ENCODE measurements around the gene BFSP1. TPM values are rescaled to one million over a fixed set of nuclear protein-coding genes. Genes with fewer than 3 reads are reported as not detected.

The BFSP1 gene
- total and polyA plus RNA-seq, 2 donors = 2.0 to 3.3 TPM

GRCh38 chr20:17522528-17522927, 8.7 kb downstream of the BFSP1 start:
- H3K36me3 ChIP-seq (ENCODE audit: insufficient read depth) = no peaks in the 10 kb centered on the region
- no peak for DNase-seq (ENCODE audit: extremely low spot score)
- H3K27ac ChIP-seq (ENCODE audit: low read depth) = no peak overlapping the region
- H3K4me3 ChIP-seq (ENCODE audit: low read depth, low read length) = no peak overlapping the region
- no peaks in the 10 kb centered on the region for H3K4me1 ChIP-seq (ENCODE audit: insufficient read depth)
- 81% methylated on average over 3 of the region's 3 CpGs for WGBS

GRCh38 chr20:17520583-17520982, 10.6 kb downstream of the BFSP1 start:
- no peaks in the 10 kb centered on the region for H3K4me1 ChIP-seq (ENCODE audit: insufficient read depth)
- 51% methylated on average over 3 of the region's 3 CpGs for WGBS
- no peaks in the 10 kb centered on the region for H3K36me3 ChIP-seq (ENCODE audit: insufficient read depth)
- H3K27ac ChIP-seq (ENCODE audit: low read depth) = no peak overlapping the region
- no peak for DNase-seq (ENCODE audit: extremely low spot score)
- no peak overlapping the region for H3K4me3 ChIP-seq (ENCODE audit: low read depth, low read length)

GRCh38 chr20:17519606-17520285, 11.4 kb downstream of the BFSP1 start:
- Histone ChIP-seq H3K4me1 (ENCODE audit: insufficient read depth) (no peaks in the 10 kb centered on the region), H3K36me3 (ENCODE audit: insufficient read depth) (no peaks in the 10 kb centered on the region), H3K27ac (ENCODE audit: low read depth) (no peak overlapping the region), H3K4me3 (ENCODE audit: low read depth, low read length) (no peak overlapping the region)
- DNase-seq (ENCODE audit: extremely low spot score) = no peak
- WGBS = 82% methylated on average over 7 of the region's 7 CpGs

GRCh38 chr20:17518339-17519052, 12.7 kb downstream of the BFSP1 start:
- Histone ChIP-seq H3K4me3 (ENCODE audit: low read depth, low read length) (no peak overlapping the region), H3K4me1 (ENCODE audit: insufficient read depth) (no peaks in the 10 kb centered on the region), H3K27ac (ENCODE audit: low read depth) (no peak overlapping the region), H3K36me3 (ENCODE audit: insufficient read depth) (no peaks in the 10 kb centered on the region)
- WGBS = 81% methylated on average over 14 of the region's 14 CpGs
- no peak for DNase-seq (ENCODE audit: extremely low spot score)

- Histone ChIP-seq H3K27ac (ENCODE audit: low read depth) (no peak overlapping the region), H3K36me3 (ENCODE audit: insufficient read depth) (no peaks in the 10 kb centered on the region), H3K4me1 (ENCODE audit: insufficient read depth) (no peaks in the 10 kb centered on the region), H3K4me3 (ENCODE audit: low read depth, low read length) (no peak overlapping the region)
- DNase-seq (ENCODE audit: extremely low spot score) = no peak
- 85% methylated on average over 3 of the region's 3 CpGs for WGBS
Measured at GRCh38 chr20:17515053-17515452, 16.1 kb downstream of the BFSP1 start.

GRCh38 chr20:17513939-17514338, 17.2 kb downstream of the BFSP1 start:
- H3K4me3 ChIP-seq (ENCODE audit: low read depth, low read length) = no peak overlapping the region
- no peaks in the 10 kb centered on the region for H3K36me3 ChIP-seq (ENCODE audit: insufficient read depth)
- 96% methylated on average over 2 of the region's 2 CpGs for WGBS
- no peaks in the 10 kb centered on the region for H3K4me1 ChIP-seq (ENCODE audit: insufficient read depth)
- DNase-seq (ENCODE audit: extremely low spot score) = no peak
- no peak overlapping the region for H3K27ac ChIP-seq (ENCODE audit: low read depth)

- WGBS = 87% methylated on average over 6 of the region's 6 CpGs
- Histone ChIP-seq H3K36me3 (ENCODE audit: insufficient read depth) (no peaks in the 10 kb centered on the region), H3K4me1 (ENCODE audit: insufficient read depth) (no peaks in the 10 kb centered on the region), H3K4me3 (ENCODE audit: low read depth, low read length) (no peak overlapping the region), H3K27ac (ENCODE audit: low read depth) (no peak overlapping the region)
- no peak for DNase-seq (ENCODE audit: extremely low spot score)
Measured at GRCh38 chr20:17511401-17511800, 19.8 kb downstream of the BFSP1 start.

GRCh38 chr20:17510548-17510947, 20.6 kb downstream of the BFSP1 start:
- DNase-seq (ENCODE audit: extremely low spot score) = no peak

GRCh38 chr20:17508756-17509155, 22.4 kb downstream of the BFSP1 start:
- Histone ChIP-seq H3K36me3 (ENCODE audit: insufficient read depth) (no peaks in the 10 kb centered on the region), H3K4me1 (ENCODE audit: insufficient read depth) (no peaks in the 10 kb centered on the region), H3K27ac (ENCODE audit: low read depth) (no peak overlapping the region), H3K4me3 (ENCODE audit: low read depth, low read length) (no peak overlapping the region)
- 91% methylated on average over 18 of the region's 18 CpGs for WGBS
- no peak for DNase-seq (ENCODE audit: extremely low spot score)

More at GRCh38 chr20:17510548-17510947, 20.6 kb downstream of the BFSP1 start:
- WGBS = 79% methylated on average over 4 of the region's 4 CpGs
- Histone ChIP-seq H3K36me3 (ENCODE audit: insufficient read depth) (no peaks in the 10 kb centered on the region), H3K27ac (ENCODE audit: low read depth) (no peak overlapping the region), H3K4me1 (ENCODE audit: insufficient read depth) (no peaks in the 10 kb centered on the region), H3K4me3 (ENCODE audit: low read depth, low read length) (no peak overlapping the region)

- no peak for DNase-seq (ENCODE audit: extremely low spot score)
- no peaks in the 10 kb centered on the region for H3K4me1 ChIP-seq (ENCODE audit: insufficient read depth)
- H3K36me3 ChIP-seq (ENCODE audit: insufficient read depth) = no peaks in the 10 kb centered on the region
- no peak overlapping the region for H3K4me3 ChIP-seq (ENCODE audit: low read depth, low read length)
- H3K27ac ChIP-seq (ENCODE audit: low read depth) = no peak overlapping the region
- 91% methylated on average over 5 of the region's 5 CpGs for WGBS
Measured at GRCh38 chr20:17507531-17507930, 23.6 kb downstream of the BFSP1 start.

- WGBS = 84% methylated on average over 2 of the region's 2 CpGs
- DNase-seq (ENCODE audit: extremely low spot score) = no peak
- H3K4me1 ChIP-seq (ENCODE audit: insufficient read depth) = no peaks in the 10 kb centered on the region
- no peaks in the 10 kb centered on the region for H3K36me3 ChIP-seq (ENCODE audit: insufficient read depth)
- H3K27ac ChIP-seq (ENCODE audit: low read depth) = no peak overlapping the region
- no peak overlapping the region for H3K4me3 ChIP-seq (ENCODE audit: low read depth, low read length)
Measured at GRCh38 chr20:17507032-17507431, 24.1 kb downstream of the BFSP1 start.

- H3K27ac ChIP-seq (ENCODE audit: low read depth) = no peak overlapping the region
- no peak for DNase-seq (ENCODE audit: extremely low spot score)
- no peak overlapping the region for H3K4me3 ChIP-seq (ENCODE audit: low read depth, low read length)
- 79% methylated on average over 19 of the region's 19 CpGs for WGBS
- no peaks in the 10 kb centered on the region for H3K36me3 ChIP-seq (ENCODE audit: insufficient read depth)
- H3K4me1 ChIP-seq (ENCODE audit: insufficient read depth) = no peaks in the 10 kb centered on the region
Measured at GRCh38 chr20:17505636-17506517, 25.3 kb downstream of the BFSP1 start.

GRCh38 chr20:17504898-17505635, 26.1 kb downstream of the BFSP1 start:
- H3K36me3 ChIP-seq (ENCODE audit: insufficient read depth) = no peaks in the 10 kb centered on the region
- under 1% methylated on average over 30 of the region's 30 CpGs for WGBS
- H3K4me3 ChIP-seq (ENCODE audit: low read depth, low read length) = peak overlapping the region; percentile 22
- DNase-seq (ENCODE audit: extremely low spot score) = peak; percentile 41
- H3K4me1 ChIP-seq (ENCODE audit: insufficient read depth) = no peaks in the 10 kb centered on the region
- no peak overlapping the region for H3K27ac ChIP-seq (ENCODE audit: low read depth)
